Memory B cell (primary cell): ENCODE results near the gene ATP8A2.

Source experiments
- ATAC-seq: fragments of 150-1000 bp; cut with Tn5 transposase; 2 replicates; pipeline ENCODE4 v1.10.0; 2021; ENCODE audit warnings: low read depth, mild to moderate bottlenecking, moderate library complexity
- DNase-seq, 2 donors: peaks; one replicate each; pipeline ENCODE4 v3.0.0; 2022; ENCODE audit warnings: low spot score in 2 of 2
- H3K27ac Mint-ChIP-seq: one replicate; pipeline ENCODE4 v1.8.0; 2022; ENCODE audit warnings: mild to moderate bottlenecking, moderate library complexity, mixed read lengths
- H3K27me3 Mint-ChIP-seq: one replicate; pipeline ENCODE4 v1.8.0; 2022; ENCODE audit warnings: mixed read lengths
- H3K36me3 Mint-ChIP-seq: one replicate; pipeline ENCODE4 v1.8.0; 2022; ENCODE audit warnings: mild to moderate bottlenecking, mixed read lengths
- H3K4me1 Mint-ChIP-seq: one replicate; pipeline ENCODE4 v1.8.0; 2022; ENCODE audit warnings: mixed read lengths
- H3K4me3 Mint-ChIP-seq: one replicate; pipeline ENCODE4 v1.8.0; 2022; ENCODE audit warnings: mild to moderate bottlenecking, moderate library complexity, mixed read lengths
- H3K9me3 Mint-ChIP-seq: one replicate; pipeline ENCODE4 v1.8.0; 2022; ENCODE audit warnings: mixed read lengths

Gene ATP8A2

DNA sequence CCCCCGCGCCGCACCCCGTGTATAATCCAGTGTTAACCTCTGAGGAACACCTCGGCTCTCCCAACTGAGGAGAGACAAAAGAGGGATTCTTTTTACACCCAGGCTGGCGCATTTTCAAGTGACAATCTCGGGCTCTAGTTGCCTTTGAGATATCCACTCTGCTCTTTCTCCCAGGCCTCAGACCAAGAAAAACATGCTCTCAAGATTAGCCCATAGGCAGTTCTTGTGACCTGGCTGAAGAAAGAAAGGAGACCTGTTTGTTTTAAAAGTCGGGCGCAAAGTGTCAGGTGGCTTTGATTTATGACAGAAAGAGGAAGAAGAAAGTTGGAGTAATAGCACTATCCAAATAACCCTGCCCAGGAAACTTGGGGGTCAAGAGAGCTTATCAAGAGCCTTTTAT lies 652.8 kb downstream of the ATP8A2 start:
- Mint-ChIP-seq H3K9me3 (no peaks in the 10 kb centered on the region), H3K4me3 (no peak overlapping the region), H3K4me1 (no peaks in the 10 kb centered on the region), H3K27ac (no peak overlapping the region), H3K36me3 (no peaks in the 10 kb centered on the region), H3K27me3 (peaks cover 4% of the 10 kb centered on the region)
- DNase-seq (no peak), ATAC-seq (no peak)

DNA sequence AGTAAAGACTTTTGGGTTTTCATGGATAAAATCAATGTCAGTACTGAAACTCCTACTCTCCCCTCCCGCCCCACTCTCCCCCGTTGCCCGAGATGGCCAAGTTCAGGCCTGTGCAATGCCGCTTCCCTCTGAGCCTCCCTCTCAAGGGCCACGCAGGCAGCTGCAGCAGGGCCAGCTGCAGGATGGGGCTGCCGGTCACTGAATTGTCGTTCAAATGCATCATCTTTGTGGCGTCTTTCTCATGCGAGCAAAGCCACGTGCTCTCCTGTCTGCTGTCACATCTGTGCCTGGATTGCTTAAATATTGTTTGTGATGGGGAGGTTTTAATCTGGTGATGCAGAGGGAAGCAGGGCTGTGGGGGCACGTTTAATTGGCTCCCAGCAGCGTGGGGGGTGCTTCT lies 653.4 kb downstream of the ATP8A2 start:
- ATAC-seq, result no peak
- Mint-ChIP-seq H3K36me3 (no peaks in the 10 kb centered on the region), H3K4me3 (no peak overlapping the region), H3K27me3 (peaks cover 4% of the 10 kb centered on the region), H3K27ac (no peak overlapping the region), H3K4me1 (no peaks in the 10 kb centered on the region), H3K9me3 (no peaks in the 10 kb centered on the region)
- DNase-seq, result no peak

- no peak overlapping the region for H3K27ac Mint-ChIP-seq
- no peak for ATAC-seq
- H3K36me3 Mint-ChIP-seq, result no peaks in the 10 kb centered on the region
Measured at GRCh38 chr13:26025771-26026170, 654.0 kb downstream of the ATP8A2 start.

DNA sequence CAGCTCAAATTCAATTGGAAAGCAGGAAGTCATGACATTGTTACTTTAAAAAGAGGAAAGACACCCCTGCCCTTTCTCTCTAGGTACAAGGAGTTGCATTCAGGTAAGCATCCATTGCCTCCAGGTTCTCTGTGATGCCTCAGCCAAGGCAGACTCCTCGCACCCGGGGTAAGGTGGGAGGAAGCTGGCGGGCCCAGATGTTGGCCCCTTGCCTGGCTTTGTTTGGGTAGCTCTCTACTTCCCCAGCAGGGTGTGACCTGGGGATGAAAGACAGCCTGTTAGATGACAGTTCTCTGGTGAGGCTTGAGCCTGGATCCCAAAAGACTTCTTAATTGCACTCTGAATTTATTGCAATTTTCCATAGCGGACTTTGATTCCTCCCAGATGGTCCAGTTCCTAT lies 654.4 kb downstream of the ATP8A2 start:
- ATAC-seq, result no peak
- Mint-ChIP-seq H3K27ac (no peak overlapping the region), H3K9me3 (peaks cover 4% of the 10 kb centered on the region), H3K4me3 (no peak overlapping the region), H3K36me3 (no peaks in the 10 kb centered on the region), H3K27me3 (peaks cover 4% of the 10 kb centered on the region), H3K4me1 (no peaks in the 10 kb centered on the region)
- DNase-seq, result no peak

More at GRCh38 chr13:26025771-26026170, 654.0 kb downstream of the ATP8A2 start:
- H3K4me3 Mint-ChIP-seq, result no peak overlapping the region
- H3K27me3 Mint-ChIP-seq, result peaks cover 4% of the 10 kb centered on the region
- peaks cover 3% of the 10 kb centered on the region for H3K9me3 Mint-ChIP-seq
- no peaks in the 10 kb centered on the region for H3K4me1 Mint-ChIP-seq
- DNase-seq, result no peak

GRCh38 chr13:26029581-26030136 lies 657.9 kb downstream of the ATP8A2 start:
- Mint-ChIP-seq H3K9me3 (peaks cover 6% of the 10 kb centered on the region), H3K36me3 (no peaks in the 10 kb centered on the region), H3K27ac (no peak overlapping the region), H3K4me3 (no peak overlapping the region), H3K27me3 (peaks cover 4% of the 10 kb centered on the region), H3K4me1 (no peaks in the 10 kb centered on the region)
- ATAC-seq (no peak), DNase-seq (no peak)

DNA sequence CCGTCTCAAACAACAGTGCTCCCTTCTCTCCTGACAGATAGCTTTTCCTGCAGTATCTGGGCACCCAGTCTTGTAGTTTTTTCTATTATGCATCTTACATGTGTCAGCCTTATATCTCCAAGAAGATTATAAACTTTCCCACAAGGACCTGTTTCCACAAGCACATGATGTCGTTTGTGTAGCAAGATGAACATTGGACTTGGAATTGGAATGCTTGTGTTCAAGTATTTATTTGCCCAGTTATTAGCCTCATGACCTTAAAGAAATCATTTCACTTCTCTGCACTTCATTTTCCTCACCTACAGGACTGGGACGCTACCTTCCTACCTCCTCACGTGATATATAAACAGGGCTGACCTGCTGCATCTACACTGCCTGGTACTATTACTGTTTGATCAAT lies 658.6 kb downstream of the ATP8A2 start:
- H3K36me3 Mint-ChIP-seq, result no peaks in the 10 kb centered on the region
- no peak overlapping the region for H3K27ac Mint-ChIP-seq
- peaks cover 4% of the 10 kb centered on the region for H3K27me3 Mint-ChIP-seq
- H3K4me1 Mint-ChIP-seq, result no peaks in the 10 kb centered on the region
- DNase-seq (no peak), ATAC-seq (no peak)
- H3K4me3 Mint-ChIP-seq, result no peak overlapping the region
- peaks cover 6% of the 10 kb centered on the region for H3K9me3 Mint-ChIP-seq

DNA sequence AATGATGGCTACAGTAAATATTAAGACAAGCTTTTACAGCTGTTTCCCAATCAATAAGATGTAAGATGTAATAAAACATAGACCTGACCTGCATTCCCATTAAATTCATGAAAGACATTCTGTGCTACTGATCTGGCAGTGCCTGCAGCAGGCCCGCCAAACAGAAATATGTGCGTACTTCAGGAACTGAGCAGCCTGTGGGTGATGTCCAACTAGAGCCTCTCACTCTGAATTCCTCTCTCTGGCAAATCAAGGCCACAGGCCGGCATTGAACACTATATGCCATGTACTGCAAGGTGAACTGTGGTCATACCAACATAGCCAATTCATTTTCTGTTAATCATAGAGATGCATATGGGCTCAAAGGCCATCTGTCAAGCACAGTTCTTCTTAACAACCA lies 662.2 kb downstream of the ATP8A2 start:
- Mint-ChIP-seq H3K36me3 (no peaks in the 10 kb centered on the region), H3K4me3 (no peak overlapping the region), H3K27me3 (peaks cover 6% of the 10 kb centered on the region), H3K9me3 (peaks cover 8% of the 10 kb centered on the region), H3K4me1 (no peaks in the 10 kb centered on the region), H3K27ac (no peak overlapping the region)
- ATAC-seq (no peak), DNase-seq (no peak)

DNA sequence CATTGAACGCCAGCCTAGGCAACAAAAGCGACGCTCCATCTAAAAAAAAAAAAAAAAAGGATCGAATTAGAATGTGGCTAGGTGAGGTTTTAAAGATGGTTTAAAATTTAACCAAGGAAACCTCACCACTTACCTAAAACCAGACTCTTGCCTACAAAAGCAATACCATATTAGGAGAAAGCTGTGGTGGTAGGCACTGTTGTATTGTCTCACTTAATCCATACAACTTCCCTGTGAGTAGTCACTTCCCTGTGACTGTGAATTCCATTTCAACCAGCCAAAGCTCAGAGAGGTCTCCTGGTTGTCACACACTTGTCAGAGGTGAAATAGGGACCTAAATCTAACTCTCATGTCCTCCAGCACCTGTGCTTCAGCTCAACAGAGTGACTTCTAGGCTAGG lies 664.6 kb downstream of the ATP8A2 start:
- peaks cover 6% of the 10 kb centered on the region for H3K27me3 Mint-ChIP-seq
- ATAC-seq (no peak), DNase-seq (no peak)
- H3K36me3 Mint-ChIP-seq, result no peaks in the 10 kb centered on the region
- no peak overlapping the region for H3K4me3 Mint-ChIP-seq
- H3K4me1 Mint-ChIP-seq, result no peaks in the 10 kb centered on the region
- peaks cover 4% of the 10 kb centered on the region for H3K9me3 Mint-ChIP-seq
- H3K27ac Mint-ChIP-seq, result no peak overlapping the region

DNA sequence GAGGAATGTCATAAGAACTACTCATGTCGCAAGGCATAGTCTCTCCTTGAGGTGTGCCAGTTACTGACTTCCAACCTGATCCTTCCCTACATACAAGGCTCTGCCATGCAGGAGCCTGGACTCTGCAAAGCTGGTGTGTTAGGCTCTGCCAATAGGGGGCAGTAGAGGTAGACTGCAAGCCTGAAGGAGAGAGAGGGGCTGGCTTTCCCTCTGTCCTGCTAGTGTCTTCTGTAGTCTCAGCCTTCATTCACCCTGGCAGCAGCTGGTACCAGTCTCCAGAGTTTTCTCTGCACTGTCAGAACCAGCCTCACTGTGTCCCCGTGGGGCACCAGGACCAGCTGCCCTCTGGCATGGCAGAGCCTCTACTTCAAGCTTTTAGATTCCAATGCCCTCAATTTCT lies 665.5 kb downstream of the ATP8A2 start:
- Mint-ChIP-seq H3K4me3 (no peak overlapping the region), H3K27me3 (peaks cover 8% of the 10 kb centered on the region), H3K27ac (no peak overlapping the region), H3K9me3 (peaks cover 4% of the 10 kb centered on the region), H3K36me3 (no peaks in the 10 kb centered on the region), H3K4me1 (no peaks in the 10 kb centered on the region)
- ATAC-seq (no peak), DNase-seq (no peak)

GRCh38 chr13:26038931-26039475 lies 667.2 kb downstream of the ATP8A2 start:
- H3K4me3 Mint-ChIP-seq, result no peak overlapping the region
- no peaks in the 10 kb centered on the region for H3K4me1 Mint-ChIP-seq
- H3K27ac Mint-ChIP-seq, result no peak overlapping the region
- DNase-seq (no peak), ATAC-seq (no peak)
- no peaks in the 10 kb centered on the region for H3K36me3 Mint-ChIP-seq
- H3K27me3 Mint-ChIP-seq, result peaks cover 4% of the 10 kb centered on the region
- peaks cover 2% of the 10 kb centered on the region for H3K9me3 Mint-ChIP-seq

- Mint-ChIP-seq H3K27me3 (peaks cover 2% of the 10 kb centered on the region), H3K4me3 (no peak overlapping the region), H3K4me1 (no peaks in the 10 kb centered on the region), H3K36me3 (no peaks in the 10 kb centered on the region), H3K27ac (no peak overlapping the region), H3K9me3 (no peaks in the 10 kb centered on the region)
- ATAC-seq (no peak), DNase-seq (no peak)
Measured at GRCh38 chr13:26041444-26041843, 669.7 kb downstream of the ATP8A2 start.

GRCh38 chr13:26042785-26043184 lies 671.0 kb downstream of the ATP8A2 start:
- Mint-ChIP-seq H3K27ac (no peak overlapping the region), H3K36me3 (no peaks in the 10 kb centered on the region), H3K4me3 (no peak overlapping the region), H3K9me3 (no peaks in the 10 kb centered on the region), H3K27me3 (peaks cover 8% of the 10 kb centered on the region), H3K4me1 (no peaks in the 10 kb centered on the region)
- ATAC-seq (no peak), DNase-seq (no peak)

GRCh38 chr13:26045142-26045541 lies 673.4 kb downstream of the ATP8A2 start:
- ATAC-seq, result no peak
- H3K4me1 Mint-ChIP-seq, result no peaks in the 10 kb centered on the region
- H3K4me3 Mint-ChIP-seq, result no peak overlapping the region
- H3K9me3 Mint-ChIP-seq, result no peaks in the 10 kb centered on the region
- H3K36me3 Mint-ChIP-seq, result no peaks in the 10 kb centered on the region
- DNase-seq, result no peak
- peaks cover 15% of the 10 kb centered on the region for H3K27me3 Mint-ChIP-seq
- H3K27ac Mint-ChIP-seq, result no peak overlapping the region

GRCh38 chr13:26046639-26047038 lies 674.9 kb downstream of the ATP8A2 start:
- Mint-ChIP-seq H3K27ac (no peak overlapping the region), H3K27me3 (peaks cover 15% of the 10 kb centered on the region), H3K36me3 (no peaks in the 10 kb centered on the region), H3K4me1 (no peaks in the 10 kb centered on the region), H3K9me3 (no peaks in the 10 kb centered on the region), H3K4me3 (no peak overlapping the region)
- no peak for DNase-seq
- no peak for ATAC-seq

GRCh38 chr13:26047040-26047439 lies 675.3 kb downstream of the ATP8A2 start:
- DNase-seq (no peak), ATAC-seq (no peak)
- peaks cover 16% of the 10 kb centered on the region for H3K27me3 Mint-ChIP-seq
- H3K27ac Mint-ChIP-seq, result no peak overlapping the region
- H3K9me3 Mint-ChIP-seq, result no peaks in the 10 kb centered on the region
- no peak overlapping the region for H3K4me3 Mint-ChIP-seq
- H3K36me3 Mint-ChIP-seq, result no peaks in the 10 kb centered on the region
- H3K4me1 Mint-ChIP-seq, result no peaks in the 10 kb centered on the region
